OCI-LY7 (cell line): ENCODE data around the gene DBNDD1. TPM values are rescaled to one million over a fixed set of nuclear protein-coding genes. Genes with fewer than 3 reads are reported as not detected.

Experiments used
- BruUV-seq: library from RNA; stranded (reverse); fragments of 400-500 nt; replicated peaks from 2 replicates; lab custom pipeline; 2021; lab: Mats Ljungman, UMichigan
- CTCF ChIA-PET: fragments of 300-600 bp; sonication (Branson Sonifier 250); formaldehyde crosslinking; loops from one replicate; lab custom pipeline; 2022; ENCODE audit warnings: antibody characterized with exemption; ENCODE audit not compliant: unreplicated experiment; lab: Charles Lee
- POLR2A ChIA-PET: fragments of 300-600 bp; sonication (Branson Sonifier 250); formaldehyde crosslinking; loops from one replicate; lab custom pipeline; 2022; ENCODE audit warnings: antibody characterized with exemption; lab: Charles Lee
- DNase-seq: peaks from one replicate; pipeline ENCODE4 v3.0.0-alpha.2; 2015; ENCODE audit warnings: low spot score
- H2AFZ ChIP-seq: fragments of 200-600 bp; sonication (generic), shearing (Covaris generic); 2 replicates; pipeline ENCODE4 v1.6.1; 2014; ENCODE audit warnings: mild to moderate bottlenecking, antibody characterized with exemption, low read length, moderate library complexity
- H3K27ac ChIP-seq: fragments of 200-600 bp; sonication (generic); 2 replicates; pipeline ENCODE4 v1.5.1; 2014; ENCODE audit warnings: mixed run types, low read depth, mild to moderate bottlenecking, moderate library complexity, low read length, inconsistent platforms; ENCODE audit not compliant: poor library complexity, severe bottlenecking
- H3K36me3 ChIP-seq: fragments of 200-600 bp; sonication (generic); 2 replicates; pipeline ENCODE4 v1.6.1; 2014; ENCODE audit warnings: mild to moderate bottlenecking, antibody characterized with exemption, low read length, moderate library complexity, mixed read lengths; ENCODE audit not compliant: insufficient read depth
- H3K4me1 ChIP-seq: fragments of 200-600 bp; sonication (generic); 2 replicates; pipeline ENCODE4 v1.5.1; 2014; ENCODE audit warnings: mild to moderate bottlenecking, low read length; ENCODE audit not compliant: insufficient read depth, poor library complexity, severe bottlenecking
- H3K4me2 ChIP-seq: fragments of 200-600 bp; sonication (generic); 2 replicates; pipeline ENCODE4 v1.6.1; 2014; ENCODE audit warnings: mild to moderate bottlenecking, low read length
- H3K4me3 ChIP-seq: fragments of 200-600 bp; sonication (generic); 2 replicates; pipeline ENCODE4 v1.5.1; 2014; ENCODE audit warnings: mild to moderate bottlenecking, low read depth, low read length; ENCODE audit not compliant: poor library complexity, severe bottlenecking
- H3K79me2 ChIP-seq: fragments of 200-600 bp; sonication (generic); 2 replicates; pipeline ENCODE4 v1.6.1; 2016; ENCODE audit warnings: low read depth, mild to moderate bottlenecking, low read length, moderate library complexity, mixed read lengths; ENCODE audit not compliant: insufficient read depth
- H3K9me2 ChIP-seq: fragments of 200-600 bp; sonication (generic); 2 replicates; pipeline ENCODE4 v1.6.1; 2016; ENCODE audit warnings: mild to moderate bottlenecking, low read length, mixed read lengths; ENCODE audit not compliant: insufficient read depth
- H3K9me3 ChIP-seq: fragments of 200-600 bp; sonication (generic); 2 replicates; pipeline ENCODE4 v1.6.1; 2014; ENCODE audit warnings: mild to moderate bottlenecking, mixed run types, low read length, mixed read lengths
- H4K20me1 ChIP-seq: fragments of 200-600 bp; sonication (generic); 2 replicates; pipeline ENCODE4 v1.6.1; 2014; ENCODE audit warnings: mild to moderate bottlenecking, antibody characterized with exemption, low read length, moderate library complexity, mixed read lengths; ENCODE audit not compliant: insufficient read depth
- CTCF ChIP-seq: fragments of 200-600 bp; sonication (generic); conservative IDR thresholded peaks from 2 replicates; pipeline ENCODE4 v1.5.1; 2014; ENCODE audit warnings: mild to moderate bottlenecking, antibody characterized with exemption, low read length, moderate library complexity, mixed read lengths
- EZH2phosphoT487 ChIP-seq: fragments of 200-600 bp; sonication (generic); IDR thresholded peaks from 2 replicates; pipeline ENCODE4 v1.6.1; 2018; ENCODE audit warnings: low read depth, borderline replicate concordance, mild to moderate bottlenecking, mixed run types, antibody characterized with exemption, low read length, moderate library complexity, mixed read lengths
- intact Hi-C: fragments of 100-400 bp; cut with micrococcal nuclease; formaldehyde crosslinking; loops from one replicate; pipeline ENCODE4 v1.10.0; 2022; ENCODE audit not compliant: unreplicated experiment
- total RNA-seq, 2 experiments: library from RNA; depleted of rRNA in 1 of 2; stranded (reverse); fragments of >200 nt in 1 of 2; shearing (Covaris generic) in 1 of 2; gene quantifications; 2 replicates each; pipeline ENCODE4 v1.2.3, GENCODE V29; 2014 to 2022

The DBNDD1 gene
- total RNA-seq, 2 experiments from 2014 or later: 0.57 to 0.98 TPM

GRCh38 chr16:89986600-89986999 lies 32.7 kb downstream of the DBNDD1 start:
- intact Hi-C loops: no loop called here
- Histone ChIP-seq H3K9me3 (no peaks in the 10 kb centered on the region), H3K4me1 (no peaks in the 10 kb centered on the region), H3K4me2 (no peak overlapping the region), H3K9me2 (no peaks in the 10 kb centered on the region), H3K4me3 (no peak overlapping the region), H4K20me1 (no peaks in the 10 kb centered on the region), H3K27ac (no peak overlapping the region), H3K36me3 (peaks cover 89% of the 10 kb centered on the region), H3K79me2 (no peaks in the 10 kb centered on the region), H2AFZ (no peak overlapping the region)
- POLR2A ChIA-PET: no interaction called here
- CTCF ChIA-PET: no interaction called here
- TF ChIP-seq EZH2phosphoT487 (no peak), CTCF (no peak)
- no peak for DNase-seq
- BruUV-seq: no TSS peak

- Histone ChIP-seq H3K79me2 (no peaks in the 10 kb centered on the region), H3K4me1 (no peaks in the 10 kb centered on the region), H3K9me3 (no peaks in the 10 kb centered on the region), H3K36me3 (peaks cover 87% of the 10 kb centered on the region), H4K20me1 (no peaks in the 10 kb centered on the region), H3K4me3 (no peak overlapping the region), H3K9me2 (no peaks in the 10 kb centered on the region), H2AFZ (no peak overlapping the region), H3K27ac (no peak overlapping the region), H3K4me2 (no peak overlapping the region)
- CTCF ChIA-PET: no interaction called here
- DNase-seq: no peak
- TF ChIP-seq CTCF (no peak), EZH2phosphoT487 (no peak)
- no TSS peak for BruUV-seq
- POLR2A ChIA-PET: interaction anchor here (0.7 kb wide), 1 partner anchor 37 kb away, joined by 3 read pairs; the partner anchor contains the start of gene DEF8
- intact Hi-C loops: no loop called here
These were observed 34.0 kb downstream of the DBNDD1 start for GRCh38 chr16:89985219-89985618.

- Histone ChIP-seq H3K79me2 (no peaks in the 10 kb centered on the region), H3K4me3 (no peak overlapping the region), H3K4me1 (no peaks in the 10 kb centered on the region), H2AFZ (no peak overlapping the region), H4K20me1 (no peaks in the 10 kb centered on the region), H3K27ac (no peak overlapping the region), H3K36me3 (peaks cover 91% of the 10 kb centered on the region), H3K9me3 (no peaks in the 10 kb centered on the region), H3K9me2 (no peaks in the 10 kb centered on the region), H3K4me2 (no peak overlapping the region)
- POLR2A ChIA-PET: interaction anchor here (0.7 kb wide), 1 partner anchor 36 kb away, joined by 3 read pairs; the partner anchor contains the start of gene DEF8
- intact Hi-C loops: no loop called here
- DNase-seq: no peak
- CTCF ChIA-PET: no interaction called here
- TF ChIP-seq CTCF: no peak
- TF ChIP-seq EZH2phosphoT487: no peak
- no TSS peak for BruUV-seq
These were observed 35.0 kb downstream of the DBNDD1 start for GRCh38 chr16:89984216-89984615.
